Neural cell (in vitro differentiated cells): ENCODE results near the gene CLEC6A. TPM values are rescaled to one million over a fixed set of nuclear protein-coding genes. Genes with fewer than 3 reads are reported as not detected.

Source experiments
- H2AFZ ChIP-seq: fragments of 200-600, 300-800 bp; sonication (generic), shearing (Covaris generic); 2 replicates; pipeline ENCODE4 v1.6.0; 2014; ENCODE audit warnings: low read depth, mild to moderate bottlenecking, antibody characterized with exemption, low read length, moderate library complexity
- H3F3A ChIP-seq: fragments of 200-600 bp; shearing (Covaris generic); 2 replicates; pipeline ENCODE4 v1.6.1; 2016; ENCODE audit warnings: mild to moderate bottlenecking, moderate library complexity, mixed read lengths, antibody characterized with exemption, low read length; ENCODE audit not compliant: insufficient read depth, poor library complexity, severe bottlenecking
- H3K27ac ChIP-seq: fragments of 200-600, 300-800 bp; sonication (generic), shearing (Covaris generic); 2 replicates; pipeline ENCODE4 v1.5.1; 2014; ENCODE audit warnings: mild to moderate bottlenecking, low read length, moderate library complexity
- H3K27me3 ChIP-seq: fragments of 300-800, 200-600 bp; sonication (generic), shearing (Covaris generic); 2 replicates; pipeline ENCODE4 v1.6.0; 2014; ENCODE audit warnings: mild to moderate bottlenecking, low read depth, low read length, moderate library complexity; ENCODE audit not compliant: insufficient read depth
- H3K36me3 ChIP-seq: fragments of 300-800, 200-600 bp; sonication (generic), shearing (Covaris generic); 2 replicates; pipeline ENCODE4 v1.5.1; 2014; ENCODE audit warnings: mild to moderate bottlenecking, antibody characterized with exemption, low read length, moderate library complexity; ENCODE audit not compliant: insufficient read depth
- H3K4me2 ChIP-seq: fragments of 300-800, 200-600 bp; sonication (generic), shearing (Covaris generic); 2 replicates; pipeline ENCODE4 v1.6.0; 2014; ENCODE audit warnings: mild to moderate bottlenecking, low read length
- H3K4me3 ChIP-seq: fragments of 300-800, 200-600 bp; sonication (generic), shearing (Covaris generic); 2 replicates; pipeline ENCODE4 v1.5.1; 2014; ENCODE audit warnings: mild to moderate bottlenecking, low read length, moderate library complexity
- H3K79me2 ChIP-seq: fragments of 200-600 bp; shearing (Covaris generic); replicated peaks from 2 replicates; pipeline ENCODE4 v1.6.0; 2014; ENCODE audit warnings: mild to moderate bottlenecking, low read length, moderate library complexity; ENCODE audit not compliant: insufficient read depth
- H3K9ac ChIP-seq: fragments of 300-800, 200-600 bp; sonication (generic), shearing (Covaris generic); 2 replicates; pipeline ENCODE4 v1.6.1; 2016; ENCODE audit warnings: mild to moderate bottlenecking, low read length, mixed read lengths
- H3K9me2 ChIP-seq: fragments of 200-600 bp; shearing (Covaris generic); 2 replicates; pipeline ENCODE4 v1.6.1; 2016; ENCODE audit warnings: mild to moderate bottlenecking, low read length, mixed read lengths; ENCODE audit not compliant: insufficient read depth
- H3K9me3 ChIP-seq: fragments of 200-600, 300-800 bp; sonication (generic), shearing (Covaris generic); 2 replicates; pipeline ENCODE4 v1.6.1; 2016; ENCODE audit warnings: mild to moderate bottlenecking, mixed run types, low read length, moderate library complexity, mixed read lengths
- H4K20me1 ChIP-seq: fragments of 200-600 bp; shearing (Covaris generic); 2 replicates; pipeline ENCODE4 v1.6.1; 2016; ENCODE audit warnings: mild to moderate bottlenecking, mixed run types; ENCODE audit not compliant: insufficient read depth
- EP300 ChIP-seq: fragments of 450-650 bp; conservative IDR thresholded peaks from 2 replicates; pipeline ENCODE4 v1.6.1; 2014; ENCODE audit warnings: antibody characterized with exemption, mild to moderate bottlenecking, moderate library complexity; ENCODE audit not compliant: poor library complexity, severe bottlenecking
- EZH2 ChIP-seq: fragments of 200-600, 300-800 bp; shearing (Covaris generic), sonication (generic); IDR thresholded peaks from 2 replicates; pipeline ENCODE4 v1.6.1; 2014; ENCODE audit warnings: antibody characterized with exemption, low read length, borderline replicate concordance, mild to moderate bottlenecking; ENCODE audit not compliant: insufficient read depth, poor library complexity, severe bottlenecking
- MXI1 ChIP-seq: fragments of 450-650 bp; conservative IDR thresholded peaks from 2 replicates; pipeline ENCODE4 v1.6.1; 2014; ENCODE audit warnings: antibody characterized with exemption, mild to moderate bottlenecking; ENCODE audit not compliant: poor library complexity, severe bottlenecking
- POLR2AphosphoS5 ChIP-seq: IDR thresholded peaks from 2 replicates; pipeline ENCODE4 v1.6.1; 2012
- RAD21 ChIP-seq: fragments of 450-650 bp; conservative IDR thresholded peaks from 2 replicates; pipeline ENCODE4 v1.6.1; 2014; ENCODE audit warnings: antibody characterized with exemption, mild to moderate bottlenecking, moderate library complexity
- REST ChIP-seq: IDR thresholded peaks from 2 replicates; pipeline ENCODE4 v1.6.1; 2012; ENCODE audit warnings: borderline replicate concordance
- SMC3 ChIP-seq: fragments of 450-650 bp; conservative IDR thresholded peaks from 2 replicates; pipeline ENCODE4 v1.6.1; 2014; ENCODE audit warnings: antibody characterized with exemption, mild to moderate bottlenecking, moderate library complexity; ENCODE audit not compliant: poor library complexity
- TAF1 ChIP-seq: IDR thresholded peaks from 2 replicates; pipeline ENCODE4 v1.6.1; 2012; ENCODE audit warnings: low read depth
- polyA plus RNA-seq: library from polyadenylated mRNA; depleted of rRNA; stranded (reverse); fragments of >200 nt; gene quantifications from 2 replicates; pipeline ENCODE4 v1.2.3, GENCODE V29; 2014
- small RNA-seq, 3 experiments: library from RNA; depleted of rRNA; stranded (forward); fragments of <200 nt; gene quantifications; one replicate each; pipeline ENCODE3, GENCODE V24; 2012
- TF ChIP-seq, protein P1 (sequence below): fragments of 450-650 bp; IDR thresholded peaks from 2 replicates; pipeline ENCODE4 v1.5.1; 2014; ENCODE audit warnings: antibody characterized with exemption, mild to moderate bottlenecking, moderate library complexity; ENCODE audit not compliant: poor library complexity, severe bottlenecking

CLEC6A gene
- polyA plus RNA-seq, 1 donor from 2014 or later = not detected

- Histone ChIP-seq H3K9ac (no peak overlapping the region), H3K9me2 (no peaks in the 10 kb centered on the region), H3K4me3 (no peak overlapping the region), H2AFZ (no peak overlapping the region), H3F3A (no peaks in the 10 kb centered on the region), H3K79me2 (no peaks in the 10 kb centered on the region), H3K36me3 (no peaks in the 10 kb centered on the region), H3K27me3 (no peaks in the 10 kb centered on the region), H4K20me1 (no peaks in the 10 kb centered on the region), H3K9me3 (no peaks in the 10 kb centered on the region), H3K4me2 (no peak overlapping the region), H3K27ac (no peak overlapping the region)
- no peak for TF ChIP-seq EZH2
These were observed 63.4 kb downstream of the CLEC6A start for GRCh38 chr12:8519171-8519570.

DNA sequence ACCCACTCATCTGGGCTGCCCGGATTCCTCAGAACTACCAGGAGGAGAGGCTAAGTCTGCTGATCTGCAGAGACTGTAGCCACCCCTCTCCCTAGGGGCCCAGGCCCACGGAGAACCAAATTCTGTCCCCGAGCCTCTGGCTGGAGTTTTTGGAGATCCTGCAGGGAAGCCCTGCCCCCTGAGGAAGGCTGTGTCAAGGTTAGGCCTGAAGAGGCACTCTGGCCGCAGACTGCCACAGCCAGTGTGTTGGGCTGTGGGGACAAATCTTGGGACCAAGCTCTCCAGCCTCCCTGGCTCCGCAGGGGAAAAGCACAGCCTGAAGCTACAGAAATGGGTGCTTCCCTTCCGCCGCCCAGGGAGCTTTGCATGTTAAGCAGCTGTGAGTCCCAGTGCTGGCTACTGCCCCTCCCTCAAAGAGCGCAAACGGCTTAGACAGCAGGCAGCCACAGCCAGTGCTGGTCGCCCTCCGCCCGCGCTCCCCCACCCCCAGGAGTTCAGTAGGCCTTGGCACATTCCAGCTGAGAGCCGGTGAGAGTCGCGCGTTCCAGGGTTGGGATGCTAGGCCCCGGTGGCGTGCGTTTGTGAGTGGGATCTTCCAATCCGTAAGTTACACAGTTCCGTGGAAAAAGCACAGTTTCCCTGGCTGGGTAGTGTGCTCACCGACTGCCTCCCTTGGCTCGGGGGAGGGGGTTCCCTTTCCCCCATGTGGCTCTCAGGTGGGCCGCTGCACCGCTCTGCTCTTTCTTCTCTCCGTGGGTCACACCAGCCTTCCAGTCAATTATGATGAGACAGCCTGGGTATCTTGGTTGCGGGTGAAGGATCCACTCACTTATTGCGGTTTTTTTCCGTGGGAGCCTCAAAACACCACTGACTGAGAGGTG, 71.7 kb downstream of the CLEC6A start:
- no peaks in the 10 kb centered on the region for H3K27me3 ChIP-seq
- no peak overlapping the region for H3K4me3 ChIP-seq
- TF ChIP-seq SMC3 (no peak), REST (no peak), EP300 (no peak), EZH2 (no peak), RAD21 (no peak), MXI1 (no peak), TAF1 (no peak), POLR2AphosphoS5 (no peak)
- TF ChIP-seq, protein P1, sequence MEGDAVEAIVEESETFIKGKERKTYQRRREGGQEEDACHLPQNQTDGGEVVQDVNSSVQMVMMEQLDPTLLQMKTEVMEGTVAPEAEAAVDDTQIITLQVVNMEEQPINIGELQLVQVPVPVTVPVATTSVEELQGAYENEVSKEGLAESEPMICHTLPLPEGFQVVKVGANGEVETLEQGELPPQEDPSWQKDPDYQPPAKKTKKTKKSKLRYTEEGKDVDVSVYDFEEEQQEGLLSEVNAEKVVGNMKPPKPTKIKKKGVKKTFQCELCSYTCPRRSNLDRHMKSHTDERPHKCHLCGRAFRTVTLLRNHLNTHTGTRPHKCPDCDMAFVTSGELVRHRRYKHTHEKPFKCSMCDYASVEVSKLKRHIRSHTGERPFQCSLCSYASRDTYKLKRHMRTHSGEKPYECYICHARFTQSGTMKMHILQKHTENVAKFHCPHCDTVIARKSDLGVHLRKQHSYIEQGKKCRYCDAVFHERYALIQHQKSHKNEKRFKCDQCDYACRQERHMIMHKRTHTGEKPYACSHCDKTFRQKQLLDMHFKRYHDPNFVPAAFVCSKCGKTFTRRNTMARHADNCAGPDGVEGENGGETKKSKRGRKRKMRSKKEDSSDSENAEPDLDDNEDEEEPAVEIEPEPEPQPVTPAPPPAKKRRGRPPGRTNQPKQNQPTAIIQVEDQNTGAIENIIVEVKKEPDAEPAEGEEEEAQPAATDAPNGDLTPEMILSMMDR = no peak
- no peaks in the 10 kb centered on the region for H4K20me1 ChIP-seq
- H2AFZ ChIP-seq = no peak overlapping the region
- no peak overlapping the region for H3K4me2 ChIP-seq
- no peaks in the 10 kb centered on the region for H3F3A ChIP-seq
- no peak overlapping the region for H3K27ac ChIP-seq
- no peak overlapping the region for H3K9ac ChIP-seq
- no peaks in the 10 kb centered on the region for H3K9me2 ChIP-seq
- no peaks in the 10 kb centered on the region for H3K36me3 ChIP-seq
- H3K79me2 ChIP-seq = no peaks in the 10 kb centered on the region
- no peaks in the 10 kb centered on the region for H3K9me3 ChIP-seq

Small RNAs within 50 kb of the gene (small RNA-seq; reads per million reads assigned to genes)
- gene RNU6-275P = 0 reads per million in 3 experiments

Other genes with a start within 250 kb of the CLEC6A start
- not detected in 2 replicates for gene FAM90A1, start 228.3 kb upstream of the CLEC6A start, polyA plus RNA-seq
- not detected in 2 replicates for gene CLEC4D, start 57.5 kb downstream of the CLEC6A start, polyA plus RNA-seq
- not detected in 2 replicates for gene CLEC4E, start 84.9 kb downstream of the CLEC6A start, polyA plus RNA-seq
- not detected in 2 replicates for gene AICDA, start 156.9 kb downstream of the CLEC6A start, polyA plus RNA-seq
- not detected in 2 replicates for gene MFAP5, start 206.9 kb downstream of the CLEC6A start, polyA plus RNA-seq
- gene RIMKLB, start 242.0 kb downstream of the CLEC6A start, polyA plus RNA-seq = 376 and 393 TPM in 2 replicates